GM12875 (cell line): ENCODE measurements around the gene APOB.

Experiments used
- H3K4me3 ChIP-seq: one replicate; pipeline ENCODE4 v1.5.1; 2011; ENCODE audit warnings: low read depth, low read length, control low read depth
- TF ChIP-seq, protein P1 (sequence below): IDR thresholded peaks from 2 replicates; pipeline ENCODE4 v1.5.1; 2011; ENCODE audit warnings: low read depth, mild to moderate bottlenecking, control low read depth, inconsistent platforms, low read length, moderate library complexity, borderline replicate concordance; ENCODE audit not compliant: insufficient read depth

APOB gene

DNA sequence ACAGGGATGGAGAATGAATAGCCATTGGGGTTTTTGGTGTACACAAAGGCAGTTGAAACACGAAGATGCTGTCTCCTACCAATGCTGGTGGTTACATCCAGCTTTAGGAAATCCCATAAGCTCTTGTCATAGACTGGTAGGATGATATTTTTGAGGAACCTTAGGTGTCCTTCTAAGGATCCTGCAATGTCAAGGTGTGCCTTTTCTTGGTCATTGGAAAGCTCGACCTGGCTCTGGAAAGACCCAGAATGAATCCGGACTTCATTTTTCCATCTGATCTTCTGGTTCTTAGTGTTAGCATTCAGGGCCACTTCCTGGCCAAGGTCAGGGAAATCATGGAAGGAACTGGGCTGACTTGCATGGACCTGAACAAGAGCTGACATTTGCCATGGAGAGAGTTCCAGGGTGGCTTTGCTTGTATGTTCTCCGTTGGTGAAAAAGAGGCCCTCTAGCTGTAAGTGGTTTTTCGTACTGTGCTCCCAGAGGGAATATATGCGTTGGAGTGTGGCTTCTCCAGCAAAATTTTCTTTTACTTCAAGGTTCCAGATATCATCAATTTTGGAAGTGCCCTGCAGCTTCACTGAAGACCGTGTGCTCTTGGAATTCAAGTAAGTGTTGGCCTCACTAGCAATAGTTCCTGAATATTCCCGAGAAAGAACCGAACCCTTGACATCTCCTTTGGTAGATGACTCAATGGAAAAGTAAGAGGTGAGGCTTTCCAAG is 38.0 kb downstream of the APOB start:
- TF ChIP-seq, protein P1, sequence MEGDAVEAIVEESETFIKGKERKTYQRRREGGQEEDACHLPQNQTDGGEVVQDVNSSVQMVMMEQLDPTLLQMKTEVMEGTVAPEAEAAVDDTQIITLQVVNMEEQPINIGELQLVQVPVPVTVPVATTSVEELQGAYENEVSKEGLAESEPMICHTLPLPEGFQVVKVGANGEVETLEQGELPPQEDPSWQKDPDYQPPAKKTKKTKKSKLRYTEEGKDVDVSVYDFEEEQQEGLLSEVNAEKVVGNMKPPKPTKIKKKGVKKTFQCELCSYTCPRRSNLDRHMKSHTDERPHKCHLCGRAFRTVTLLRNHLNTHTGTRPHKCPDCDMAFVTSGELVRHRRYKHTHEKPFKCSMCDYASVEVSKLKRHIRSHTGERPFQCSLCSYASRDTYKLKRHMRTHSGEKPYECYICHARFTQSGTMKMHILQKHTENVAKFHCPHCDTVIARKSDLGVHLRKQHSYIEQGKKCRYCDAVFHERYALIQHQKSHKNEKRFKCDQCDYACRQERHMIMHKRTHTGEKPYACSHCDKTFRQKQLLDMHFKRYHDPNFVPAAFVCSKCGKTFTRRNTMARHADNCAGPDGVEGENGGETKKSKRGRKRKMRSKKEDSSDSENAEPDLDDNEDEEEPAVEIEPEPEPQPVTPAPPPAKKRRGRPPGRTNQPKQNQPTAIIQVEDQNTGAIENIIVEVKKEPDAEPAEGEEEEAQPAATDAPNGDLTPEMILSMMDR = no peak
- no peak overlapping the region for H3K4me3 ChIP-seq

DNA sequence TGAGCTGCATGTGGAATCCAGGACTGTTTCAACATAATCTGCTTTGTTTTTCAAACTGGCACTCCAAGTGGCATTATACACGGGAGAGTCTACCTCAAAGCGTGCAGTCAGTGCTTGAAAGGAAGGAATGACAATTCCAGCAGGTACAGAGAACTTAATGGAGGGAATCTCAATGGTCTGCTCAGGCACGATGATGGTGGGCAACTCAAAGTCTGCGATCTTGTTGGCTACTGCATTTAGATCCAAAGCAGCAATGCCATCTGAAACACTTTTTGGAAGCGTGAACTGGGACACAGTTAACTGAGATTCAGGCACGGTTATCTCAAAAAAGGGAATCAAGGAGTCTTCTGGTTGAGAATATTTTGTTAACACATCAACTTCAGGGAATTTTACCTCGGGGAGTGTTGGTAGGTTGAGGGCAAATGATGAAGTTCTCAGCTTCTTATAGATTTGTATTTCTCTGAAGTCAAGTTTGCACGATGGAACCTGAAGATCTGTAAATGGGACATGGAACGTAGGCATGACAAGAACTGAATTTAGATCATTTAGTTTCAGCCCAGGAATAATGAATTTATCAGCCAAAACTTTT is 38.7 kb downstream of the APOB start:
- H3K4me3 ChIP-seq = no peak overlapping the region
- TF ChIP-seq, protein P1 = no peak

DNA sequence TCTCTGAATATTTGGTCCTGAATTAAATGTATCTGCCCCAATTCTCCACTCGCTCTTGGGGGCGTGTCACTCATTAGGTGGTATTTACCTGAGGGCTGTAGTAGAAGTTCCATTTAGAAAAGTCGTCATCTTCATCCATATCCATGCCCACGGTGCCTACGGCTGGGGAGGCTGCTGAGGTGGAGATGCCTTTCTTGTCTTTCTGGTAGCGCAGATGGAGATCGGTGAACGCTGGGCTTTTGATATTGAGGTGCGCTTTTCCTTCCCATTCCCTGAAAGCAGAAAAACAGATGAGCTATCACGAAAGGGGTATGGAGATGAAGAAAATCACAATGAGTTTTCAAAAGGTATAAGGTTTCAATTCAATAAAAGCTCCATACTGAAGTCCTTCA is 39.7 kb downstream of the APOB start:
- TF ChIP-seq, protein P1 = no peak

DNA sequence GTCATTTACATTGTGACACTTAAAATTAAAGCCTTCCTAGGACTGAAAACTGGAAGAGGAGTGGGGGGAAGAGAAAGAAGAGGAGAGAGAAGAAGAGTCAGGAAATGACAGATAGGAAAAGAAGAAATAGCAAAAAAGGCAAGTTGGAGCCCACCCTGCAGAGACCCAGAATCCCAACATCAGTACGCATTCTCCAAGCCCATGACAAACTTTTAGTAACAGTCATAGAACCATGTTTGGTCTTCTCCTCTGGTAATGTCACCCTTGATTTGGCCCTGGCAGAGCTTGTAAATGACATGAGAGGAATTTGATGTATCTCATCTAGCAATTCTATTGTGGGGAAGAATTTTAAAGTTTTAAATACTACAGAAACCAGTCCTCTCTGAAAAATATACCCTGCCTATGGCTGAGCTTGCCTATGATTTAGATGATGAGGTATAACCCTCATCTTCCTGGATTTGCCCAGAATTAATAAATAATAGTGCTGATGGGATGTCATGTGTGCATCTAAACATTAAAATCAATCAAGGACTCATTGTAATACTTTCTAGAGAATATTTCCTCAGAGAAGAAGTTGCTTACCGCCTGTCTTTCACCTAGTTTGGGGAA is 40.2 kb downstream of the APOB start:
- TF ChIP-seq, protein P1 = no peak
- no peak overlapping the region for H3K4me3 ChIP-seq

More for the DNA sequence above, 39.7 kb downstream of the APOB start:
- no peak overlapping the region for H3K4me3 ChIP-seq

DNA sequence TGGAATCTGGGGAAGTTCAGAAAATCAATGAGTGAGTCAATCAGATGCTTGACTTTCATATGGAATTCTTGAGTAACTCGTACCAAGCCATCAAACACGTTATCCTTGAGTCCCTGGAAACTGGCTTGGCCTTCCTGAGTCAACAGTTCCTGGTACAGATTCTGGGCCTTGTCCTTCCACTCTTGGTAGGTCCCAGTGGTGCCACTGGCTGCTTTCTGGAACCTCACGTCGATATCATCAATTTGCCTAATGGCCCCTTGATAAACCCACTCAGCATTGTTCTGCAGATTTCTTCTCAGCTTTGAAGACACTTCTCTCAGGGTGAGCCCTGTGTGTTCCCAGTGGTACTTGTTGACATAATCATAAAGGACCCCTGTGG is 41.1 kb downstream of the APOB start:
- TF ChIP-seq, protein P1 = no peak
- no peak overlapping the region for H3K4me3 ChIP-seq

DNA sequence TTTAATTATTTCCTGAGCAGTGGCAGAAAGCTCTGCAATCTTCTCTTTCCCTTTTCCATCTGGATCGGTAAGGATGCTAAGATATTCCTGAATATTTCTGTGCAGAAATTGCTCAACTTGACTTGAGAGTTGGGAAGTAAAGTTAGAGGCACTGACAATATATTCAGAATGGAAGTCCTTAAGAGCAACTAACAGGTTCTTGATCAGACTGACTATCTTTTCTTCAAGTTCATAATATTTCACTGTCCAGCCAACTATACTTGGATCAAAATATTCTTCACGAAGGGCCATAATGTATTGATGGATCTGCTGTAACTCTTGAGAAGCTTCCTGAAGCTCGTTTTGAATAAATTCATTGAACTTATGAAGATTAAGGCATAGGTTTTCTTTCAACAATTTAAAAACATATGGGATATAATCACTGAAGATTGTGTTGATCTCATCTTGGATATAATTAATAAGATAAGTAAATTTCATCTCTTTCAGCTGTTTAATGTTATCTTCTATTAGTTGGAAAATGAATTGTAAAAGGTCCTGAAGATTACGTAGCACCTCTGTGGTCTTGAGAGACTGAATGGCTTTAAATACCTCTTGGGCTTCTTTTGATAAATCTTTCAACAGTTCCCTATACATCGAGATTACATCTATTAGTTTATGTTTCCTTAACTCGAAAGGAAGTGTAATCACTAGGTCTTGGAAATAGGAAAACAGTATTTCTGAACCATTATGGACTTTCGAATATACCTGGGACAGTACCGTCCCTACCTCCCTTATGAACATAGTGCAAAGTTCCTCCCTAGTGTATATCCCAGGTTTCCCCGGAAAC is 41.7 kb downstream of the APOB start:
- H3K4me3 ChIP-seq = no peak overlapping the region
- TF ChIP-seq, protein P1 = no peak
